ENCODE data around the gene BMP8B. TPM values are rescaled to one million over a fixed set of nuclear protein-coding genes. Genes with fewer than 3 reads are reported as not detected.

BMP8B gene
- polyA plus RNA-seq, 3 donors: 0.14 to 1.3 (median 0.24) TPM

DNA sequence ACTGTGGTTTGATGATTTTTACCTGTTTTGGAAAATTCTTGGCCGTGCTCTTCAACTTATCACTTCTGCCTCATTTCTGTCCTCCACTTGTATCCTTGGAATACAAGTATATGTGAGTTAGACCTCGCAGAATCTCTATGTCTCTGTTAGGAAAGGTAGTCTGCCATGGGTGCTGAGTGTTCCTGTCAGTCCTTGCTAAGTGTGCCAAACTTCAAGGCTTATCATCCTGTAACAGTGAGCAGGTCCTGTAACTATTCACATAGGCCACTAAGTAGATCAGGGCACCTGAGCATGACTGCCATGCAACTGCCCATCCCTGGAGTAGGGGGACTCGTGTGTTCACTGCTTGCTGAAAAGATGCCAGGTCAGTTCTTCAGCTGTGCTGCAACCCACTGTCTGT, 24.2 kb upstream of the BMP8B start:
- peak overlapping the region in 1 of 7 donors; percentile 30 for H3K27ac Mint-ChIP-seq
- H3K36me3 ChIP-seq (replicated peaks in 1 of 2; ENCODE audit: control insufficient read depth in 1 of 2, insufficient read depth in 2 of 2, low read length in 2 of 2): peaks cover 0 to 2% of the 10 kb centered on the region in 2 donors
- no peaks in the 10 kb centered on the region for H4K20me1 ChIP-seq (ENCODE audit: insufficient read depth, low read length)
- no peak overlapping the region for H3K4me3 ChIP-seq (replicated peaks in 1 of 3; ENCODE audit: low read depth in 2 of 3, low read length in 3 of 3)
- H3K4me1 Mint-ChIP-seq: peaks cover 20% of the 10 kb centered on the region
- H3K4me1 ChIP-seq (ENCODE audit: control insufficient read depth in 1 of 2, insufficient read depth in 2 of 2, low read length in 2 of 2): peaks cover 21 to 23% of the 10 kb centered on the region in 2 donors
- no peak overlapping the region for H3K4me3 Mint-ChIP-seq
- no peaks in the 10 kb centered on the region for H3K79me2 ChIP-seq (ENCODE audit: insufficient read depth, low read length)
- TF ChIP-seq, protein P1, sequence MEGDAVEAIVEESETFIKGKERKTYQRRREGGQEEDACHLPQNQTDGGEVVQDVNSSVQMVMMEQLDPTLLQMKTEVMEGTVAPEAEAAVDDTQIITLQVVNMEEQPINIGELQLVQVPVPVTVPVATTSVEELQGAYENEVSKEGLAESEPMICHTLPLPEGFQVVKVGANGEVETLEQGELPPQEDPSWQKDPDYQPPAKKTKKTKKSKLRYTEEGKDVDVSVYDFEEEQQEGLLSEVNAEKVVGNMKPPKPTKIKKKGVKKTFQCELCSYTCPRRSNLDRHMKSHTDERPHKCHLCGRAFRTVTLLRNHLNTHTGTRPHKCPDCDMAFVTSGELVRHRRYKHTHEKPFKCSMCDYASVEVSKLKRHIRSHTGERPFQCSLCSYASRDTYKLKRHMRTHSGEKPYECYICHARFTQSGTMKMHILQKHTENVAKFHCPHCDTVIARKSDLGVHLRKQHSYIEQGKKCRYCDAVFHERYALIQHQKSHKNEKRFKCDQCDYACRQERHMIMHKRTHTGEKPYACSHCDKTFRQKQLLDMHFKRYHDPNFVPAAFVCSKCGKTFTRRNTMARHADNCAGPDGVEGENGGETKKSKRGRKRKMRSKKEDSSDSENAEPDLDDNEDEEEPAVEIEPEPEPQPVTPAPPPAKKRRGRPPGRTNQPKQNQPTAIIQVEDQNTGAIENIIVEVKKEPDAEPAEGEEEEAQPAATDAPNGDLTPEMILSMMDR (IDR thresholded peaks at IDR 0.05): no peak
- H2AFZ ChIP-seq (ENCODE audit: insufficient read depth, low read depth, low read length, poor library complexity, severe bottlenecking): no peak overlapping the region
- no peak overlapping the region for H3K27ac ChIP-seq (ENCODE audit: low read depth in 1 of 2, low read length in 2 of 2)
- intact Hi-C loops (cut with micrococcal nuclease): no loop called here
- no peak for DNase-seq
- peaks cover 4 to 11% of the 10 kb centered on the region in 2 donors for H3K36me3 Mint-ChIP-seq
- H3K27me3 ChIP-seq (ENCODE audit: control insufficient read depth in 2 of 2, insufficient read depth in 2 of 2, low read length in 2 of 2): no peaks in the 10 kb centered on the region
- no peak overlapping the region for H3K4me2 ChIP-seq (replicated peaks; ENCODE audit: extremely low read depth, low read length, poor library complexity, severe bottlenecking)
- H3K27me3 Mint-ChIP-seq (ENCODE audit: low read depth in 3 of 3): peaks cover 0 to 2% (median 0%) of the 10 kb centered on the region in 3 donors
- no peak overlapping the region for H3K9ac ChIP-seq (ENCODE audit: insufficient read depth, low read length, poor library complexity, severe bottlenecking)
- no peaks in the 10 kb centered on the region for H3K9me3 ChIP-seq (replicated peaks in 1 of 2; ENCODE audit: control insufficient read depth in 1 of 2, insufficient read depth in 1 of 2, low read length in 2 of 2)
- no CpG with 5 or more reads among the region's 3 CpGs for WGBS (ENCODE audit: insufficient coverage)
- peaks cover 0 to 4% (median 0%) of the 10 kb centered on the region in 7 donors for H3K9me3 Mint-ChIP-seq

DNA sequence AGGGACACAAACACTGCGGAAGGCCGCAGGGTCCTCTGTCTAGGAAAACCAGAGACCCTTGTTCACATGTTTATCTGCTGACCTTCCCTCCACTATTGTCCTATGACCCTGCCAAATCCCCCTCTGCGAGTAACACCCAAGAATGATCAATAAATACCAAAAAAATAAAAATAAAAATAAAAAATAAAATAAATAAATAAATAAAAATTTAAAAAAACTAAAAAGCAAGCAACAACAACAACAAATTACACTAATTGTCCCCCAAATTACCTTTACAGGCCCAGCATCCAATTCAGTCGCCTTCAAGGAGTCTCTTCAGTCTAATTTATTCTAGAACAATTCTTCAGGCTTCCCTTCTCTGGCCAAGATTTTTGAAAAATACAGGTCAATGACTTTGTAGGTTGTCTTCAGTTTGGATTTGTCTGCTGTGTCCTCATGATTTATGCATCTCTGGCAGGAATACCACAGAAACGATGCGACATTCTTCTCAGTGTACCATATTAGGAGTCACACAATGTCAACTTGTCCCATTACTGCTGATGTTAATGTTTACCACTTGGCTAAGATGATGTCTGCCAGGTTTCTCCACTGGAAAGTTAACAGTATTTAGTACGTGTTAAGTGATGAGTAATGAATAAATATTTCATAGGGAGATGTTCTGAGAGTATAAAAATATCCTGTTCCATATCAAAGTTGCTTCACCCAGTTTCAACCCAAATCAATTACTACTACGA, 20.3 kb upstream of the BMP8B start:
- Mint-ChIP-seq H3K27ac (no peak overlapping the region), H3K36me3 (peaks cover 11 to 14% of the 10 kb centered on the region in 2 donors), H3K27me3 (ENCODE audit: low read depth in 3 of 3) (peaks cover 0 to 1% (median 0%) of the 10 kb centered on the region in 3 donors), H3K4me1 (peaks cover 12% of the 10 kb centered on the region), H3K4me3 (no peak overlapping the region), H3K9me3 (peaks cover 2 to 9% (median 4%) of the 10 kb centered on the region in 7 donors)
- no peak overlapping the region for H3K9ac ChIP-seq (ENCODE audit: insufficient read depth, low read length, poor library complexity, severe bottlenecking)
- no peaks in the 10 kb centered on the region for H3K9me3 ChIP-seq (replicated peaks in 1 of 2; ENCODE audit: control insufficient read depth in 1 of 2, insufficient read depth in 1 of 2, low read length in 2 of 2)
- H4K20me1 ChIP-seq (ENCODE audit: insufficient read depth, low read length): no peaks in the 10 kb centered on the region
- peaks cover 0 to 2% of the 10 kb centered on the region in 2 donors for H3K36me3 ChIP-seq (replicated peaks in 1 of 2; ENCODE audit: control insufficient read depth in 1 of 2, insufficient read depth in 2 of 2, low read length in 2 of 2)
- WGBS (ENCODE audit: insufficient coverage): 100% methylated on average over 1 of the region's 8 CpGs
- no peaks in the 10 kb centered on the region for H3K79me2 ChIP-seq (ENCODE audit: insufficient read depth, low read length)
- no peak overlapping the region for H3K4me2 ChIP-seq (replicated peaks; ENCODE audit: extremely low read depth, low read length, poor library complexity, severe bottlenecking)
- TF ChIP-seq, protein P1 (IDR thresholded peaks at IDR 0.05): no peak
- no peaks in the 10 kb centered on the region for H3K27me3 ChIP-seq (ENCODE audit: control insufficient read depth in 2 of 2, insufficient read depth in 2 of 2, low read length in 2 of 2)
- H3K4me3 ChIP-seq (replicated peaks in 1 of 3; ENCODE audit: low read depth in 2 of 3, low read length in 3 of 3): no peak overlapping the region
- H2AFZ ChIP-seq (ENCODE audit: insufficient read depth, low read depth, low read length, poor library complexity, severe bottlenecking): no peak overlapping the region
- H3K4me1 ChIP-seq (ENCODE audit: control insufficient read depth in 1 of 2, insufficient read depth in 2 of 2, low read length in 2 of 2): peaks cover 5 to 7% of the 10 kb centered on the region in 2 donors
- DNase-seq: no peak
- intact Hi-C loops (cut with micrococcal nuclease): no loop called here
- no peak overlapping the region for H3K27ac ChIP-seq (ENCODE audit: low read depth in 1 of 2, low read length in 2 of 2)

All from CD14-positive monocyte (primary cell).